Activated CD8-positive, alpha-beta memory T cell treated with anti-CD3 and anti-CD28 coated beads, Interleukin-2, amount 50 U/mL, for 4 hours (primary cell): ENCODE data around the gene NDNF.

Experiments used
- DNase-seq: peaks from one replicate; pipeline ENCODE4 v3.0.0-alpha.2; 2020

Gene NDNF

GRCh38 chr4:121011780-121012340 is 60.5 kb downstream of the NDNF start:
- DNase-seq = no peak

- DNase-seq = no peak
These were observed 61.2 kb downstream of the NDNF start for GRCh38 chr4:121011138-121011537.

GRCh38 chr4:121009578-121010478 is 62.5 kb downstream of the NDNF start:
- no peak for DNase-seq

GRCh38 chr4:121007660-121008059 is 64.7 kb downstream of the NDNF start:
- no peak for DNase-seq

- no peak for DNase-seq
These were observed 68.5 kb downstream of the NDNF start for GRCh38 chr4:121003863-121004262.

- DNase-seq = no peak
These were observed 76.9 kb downstream of the NDNF start for GRCh38 chr4:120995266-120996010.

- no peak for DNase-seq
These were observed 77.8 kb downstream of the NDNF start for GRCh38 chr4:120994521-120994920.

GRCh38 chr4:120991885-120992284 is 80.5 kb downstream of the NDNF start:
- no peak for DNase-seq

GRCh38 chr4:120990246-120990645 is 82.1 kb downstream of the NDNF start:
- no peak for DNase-seq
